H1 (cell line): ENCODE data around the gene ADAMTS14. TPM values are rescaled to one million over a fixed set of nuclear protein-coding genes. Genes with fewer than 3 reads are reported as not detected.

Source experiments
- BCL11A ChIP-seq, 2 experiments: IDR thresholded peaks; one replicate each; pipeline ENCODE4 v1.6.1; 2011; ENCODE audit warnings: low read depth in 2 of 2, low read length in 2 of 2, mild to moderate bottlenecking in 2 of 2
- polyA plus RNA-seq, 7 experiments: library from polyadenylated mRNA; depleted of rRNA in 3 of 7; stranded (reverse) in 5 of 7; unstranded in 2 of 7; fragments of >200 nt in 5 of 7; fragments of 200-250 nt in 2 of 7; gene quantifications; 1 replicate in 5 of 7; 2 replicates in 1 of 7; 4 replicates in 1 of 7; pipeline versions ENCODE4 v1.2.1 to v1.2.3, GENCODE V29; 2011 to 2013; ENCODE audit warnings: missing spikeins in 2 of 7, mixed read lengths in 2 of 7
- total RNA-seq: library from RNA; stranded (reverse); fragmentation: NEBNext Ultra II Directional; extraction: Animal tissue kit (Norgen Biotek cat#: 25700); gene quantifications from 2 replicates; pipeline ENCODE4 v1.2.1, GENCODE V29; 2021

The ADAMTS14 gene
- total and polyA plus RNA-seq, 2 of the 8 experiments (the other 6 are each of a cell fraction or from before 2014, with no cell fraction given) = 2.0 to 2.3 TPM

DNA sequence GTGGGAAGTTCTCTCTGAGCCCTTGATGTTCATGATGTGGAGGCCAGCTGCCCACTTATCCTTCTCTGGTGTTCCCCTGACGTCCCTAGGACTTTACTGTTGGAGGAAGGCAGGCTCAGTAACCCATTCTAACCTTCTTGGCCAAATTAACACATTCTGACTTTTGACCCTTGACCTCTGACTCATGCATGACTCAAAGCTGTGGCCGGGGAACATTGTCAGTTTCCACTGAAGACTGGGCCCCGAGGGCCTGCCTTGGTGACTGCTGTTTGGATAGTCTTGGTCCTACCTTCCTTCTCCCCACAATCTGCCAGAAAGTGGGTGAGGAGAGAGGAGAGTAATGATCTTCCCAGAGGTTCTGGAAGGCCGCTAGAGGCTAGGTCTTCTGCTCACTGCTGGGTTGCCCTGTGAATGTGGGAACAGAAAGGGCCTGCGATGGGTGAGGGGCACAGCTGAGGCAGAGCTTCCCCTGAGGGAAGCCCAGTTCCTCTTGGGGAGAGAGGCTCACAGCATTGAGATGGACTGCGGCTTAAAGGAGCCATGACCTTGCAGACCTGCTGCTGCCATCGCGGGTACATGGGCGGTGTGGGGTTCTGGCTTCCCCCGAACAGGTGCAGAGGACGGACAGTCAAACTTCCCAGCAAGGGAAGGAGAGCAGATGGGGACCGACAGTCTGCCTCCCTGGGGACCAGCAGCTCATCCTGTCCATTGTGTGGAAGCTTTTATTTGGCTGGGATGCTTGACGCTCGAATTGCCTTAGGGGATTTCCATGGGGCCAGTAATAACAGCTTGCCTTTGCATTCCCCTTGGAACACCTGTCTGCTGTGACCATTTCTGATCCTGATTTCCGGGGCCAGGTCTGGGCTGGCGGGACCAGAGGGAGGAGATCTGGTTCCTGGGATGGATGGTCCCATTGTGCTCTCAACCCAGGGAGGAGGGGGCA is 43.8 kb downstream of the ADAMTS14 start (continued):
- no peak for TF ChIP-seq BCL11A (IDR thresholded peaks at IDR 0.05; ENCODE audit: low read depth in 2 of 2, low read length in 2 of 2)
